Raji (cell line): ENCODE measurements around the gene PRR36.

Experiments
- POLR2A ChIP-seq: IDR thresholded peaks from 2 replicates; pipeline ENCODE4 v1.6.1; 2011; ENCODE audit warnings: low read depth, low read length, control low read depth; ENCODE audit not compliant: insufficient read depth

PRR36 gene

GRCh38 chr19:7894612-7895309, 20.6 kb upstream of the PRR36 start:
- TF ChIP-seq POLR2A = no peak

GRCh38 chr19:7888826-7889217, 14.6 kb upstream of the PRR36 start:
- no peak for TF ChIP-seq POLR2A

GRCh38 chr19:7888145-7888825, 14.1 kb upstream of the PRR36 start, which contains the start of gene LRRC8E:
Gene LRRC8E (plus strand): TSS chr19:7888510. CDS start chr19:7895604, 7,094 bp downstream.
- TF ChIP-seq POLR2A = no peak

GRCh38 chr19:7887408-7888144, 13.4 kb upstream of the PRR36 start:
- TF ChIP-seq POLR2A = no peak

GRCh38 chr19:7885818-7886217, 11.6 kb upstream of the PRR36 start:
- TF ChIP-seq POLR2A = no peak

GRCh38 chr19:7883796-7884570, 9.8 kb upstream of the PRR36 start:
- TF ChIP-seq POLR2A = no peak

- TF ChIP-seq POLR2A = no peak
These were observed 8.9 kb upstream of the PRR36 start for GRCh38 chr19:7883105-7883504.

GRCh38 chr19:7881910-7882309, 7.7 kb upstream of the PRR36 start:
- TF ChIP-seq POLR2A = no peak

- no peak for TF ChIP-seq POLR2A
These were observed 5.6 kb upstream of the PRR36 start for GRCh38 chr19:7879836-7880235.

GRCh38 chr19:7879111-7879807, 5.1 kb upstream of the PRR36 start:
- TF ChIP-seq POLR2A = no peak

- no peak for TF ChIP-seq POLR2A
These were observed 3.2 kb upstream of the PRR36 start for GRCh38 chr19:7877249-7877836.

GRCh38 chr19:7874897-7875273, 695 bp upstream of the PRR36 start:
- TF ChIP-seq POLR2A = no peak

- no peak for TF ChIP-seq POLR2A
These were observed 700 bp downstream of the PRR36 start for GRCh38 chr19:7873304-7874075.

GRCh38 chr19:7872306-7873204, 1.6 kb downstream of the PRR36 start:
- no peak for TF ChIP-seq POLR2A
